Astrocyte of the hippocampus (primary cell): ENCODE measurements around the gene LARP1.
"Not testable (repeated sequence)": the region's sequence is repeated elsewhere in the genome, so short reads cannot be mapped to it uniquely, and the experiment has no call there.

Experiments
- DNase-seq: peaks from one replicate; pipeline ENCODE4 v3.0.0; 2011; ENCODE audit warnings: low read depth, low spot score

LARP1 gene

GRCh38 chr5:154791535-154791934, 36.4 kb downstream of the LARP1 start:
- no peak for DNase-seq

- DNase-seq, result no peak
Observed at GRCh38 chr5:154793599-154794524, 38.7 kb downstream of the LARP1 start.

- DNase-seq, result peak; percentile 41
Observed at GRCh38 chr5:154794525-154795234, 39.5 kb downstream of the LARP1 start.

GRCh38 chr5:154795235-154795596, 40.0 kb downstream of the LARP1 start:
- no peak for DNase-seq

- DNase-seq, result peak; percentile 75
Observed at GRCh38 chr5:154797762-154798161, 42.6 kb downstream of the LARP1 start.

- DNase-seq, result no peak
Observed at GRCh38 chr5:154800582-154800981, 45.4 kb downstream of the LARP1 start.

- no peak for DNase-seq
Observed at GRCh38 chr5:154801083-154801482, 45.9 kb downstream of the LARP1 start.

- no peak for DNase-seq
Observed at GRCh38 chr5:154802050-154802449, 46.9 kb downstream of the LARP1 start.

GRCh38 chr5:154806176-154806575, 51.0 kb downstream of the LARP1 start:
- no peak for DNase-seq

- no peak for DNase-seq
Observed at GRCh38 chr5:154811239-154811638, 56.1 kb downstream of the LARP1 start.

GRCh38 chr5:154811653-154812465, 56.7 kb downstream of the LARP1 start:
- peak; percentile 83 for DNase-seq

- no peak for DNase-seq
Observed at GRCh38 chr5:154813158-154813557, 58.0 kb downstream of the LARP1 start.

- no peak for DNase-seq
Observed at GRCh38 chr5:154813736-154814135, 58.6 kb downstream of the LARP1 start.

- no peak for DNase-seq
Observed at GRCh38 chr5:154815025-154815424, 59.8 kb downstream of the LARP1 start.

- DNase-seq, result no peak
Observed at GRCh38 chr5:154815684-154816247, 60.6 kb downstream of the LARP1 start.

GRCh38 chr5:154816891-154817492, 61.8 kb downstream of the LARP1 start:
- no peak for DNase-seq

GRCh38 chr5:154817815-154818214, 62.6 kb downstream of the LARP1 start:
- DNase-seq, result no peak

GRCh38 chr5:154818471-154819116, 63.4 kb downstream of the LARP1 start:
- no peak for DNase-seq

GRCh38 chr5:154819546-154819945, 64.4 kb downstream of the LARP1 start:
- DNase-seq, result no peak

GRCh38 chr5:154820383-154820782, 65.2 kb downstream of the LARP1 start:
- no peak for DNase-seq

- DNase-seq, result not testable (repeated sequence)
Observed at GRCh38 chr5:154822896-154823295, 67.7 kb downstream of the LARP1 start.
